Measurements from ENCODE around the gene TSC22D2. TPM values are rescaled to one million over a fixed set of nuclear protein-coding genes. Genes with fewer than 3 reads are reported as not detected.

Gene TSC22D2
- total and polyA plus RNA-seq, 2 donors (not counting 3 experiments of a cell fraction or from before 2014, with no cell fraction given) = 7.6 to 43.9 TPM

DNA sequence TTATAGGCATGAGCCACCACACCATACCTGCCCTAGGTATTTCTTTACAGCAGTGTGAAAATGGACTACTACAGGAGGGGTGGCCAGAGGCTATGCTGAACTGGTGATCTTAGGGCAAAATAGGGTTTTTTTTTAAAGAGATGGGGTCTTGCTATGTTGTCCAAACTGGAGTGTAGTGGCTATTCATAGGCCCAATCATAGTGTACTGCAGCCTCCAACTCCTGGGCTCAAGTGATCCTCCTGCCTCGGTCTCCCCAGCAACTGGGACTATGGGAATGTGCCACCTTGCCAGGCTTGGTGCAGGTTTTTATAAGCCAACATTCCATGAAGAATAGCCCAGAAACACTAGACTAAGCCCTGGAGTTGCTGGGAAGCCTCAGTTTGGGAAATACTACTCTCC lies 28.6 kb upstream of the TSC22D2 start:
- Histone ChIP-seq H2AFZ (ENCODE audit: low read depth, low read length) (no peak overlapping the region), H3K4me1 (ENCODE audit: control insufficient read depth, extremely low read depth, insufficient read depth, low read length) (no peaks in the 10 kb centered on the region), H3K79me2 (ENCODE audit: control insufficient read depth, insufficient read depth, low read length) (no peaks in the 10 kb centered on the region), H3K9me1 (replicated peaks; ENCODE audit: control insufficient read depth, extremely low read depth, insufficient read depth, low read length) (no peaks in the 10 kb centered on the region), H3K27me3 (ENCODE audit: control insufficient read depth in 2 of 2, insufficient read depth in 2 of 2, low read length in 2 of 2) (no peaks in the 10 kb centered on the region), H3K27ac (ENCODE audit: insufficient read depth, low read depth, low read length) (no peak overlapping the region), H3K4me3 (replicated peaks in 1 of 3; ENCODE audit: insufficient read depth in 1 of 3, low read depth in 1 of 3, low read length in 3 of 3) (no peak overlapping the region), H3K9me3 (replicated peaks; ENCODE audit: control insufficient read depth, insufficient read depth, low read length) (no peaks in the 10 kb centered on the region), H4K20me1 (replicated peaks; ENCODE audit: control insufficient read depth, extremely low read depth, insufficient read depth, low read length) (no peaks in the 10 kb centered on the region), H3K9ac (replicated peaks; ENCODE audit: extremely low read depth, insufficient read depth, low read length) (no peak overlapping the region), H3K36me3 (ENCODE audit: control insufficient read depth in 2 of 2, extremely low read depth in 1 of 2, insufficient read depth in 2 of 2, low read length in 2 of 2) (no peaks in the 10 kb centered on the region), H3K4me2 (ENCODE audit: insufficient read depth, low read length) (no peak overlapping the region)
- dilution Hi-C loops (cut with MboI; ENCODE audit: extremely low pct_ligation_motif_present, low sequenced_read_pairs) = no loop called here
- intact Hi-C loops (cut with micrococcal nuclease) = no loop called here
- ChIA-PET POLR2A (no interaction called here), CTCF (no interaction called here)
- TF ChIP-seq, protein P1, sequence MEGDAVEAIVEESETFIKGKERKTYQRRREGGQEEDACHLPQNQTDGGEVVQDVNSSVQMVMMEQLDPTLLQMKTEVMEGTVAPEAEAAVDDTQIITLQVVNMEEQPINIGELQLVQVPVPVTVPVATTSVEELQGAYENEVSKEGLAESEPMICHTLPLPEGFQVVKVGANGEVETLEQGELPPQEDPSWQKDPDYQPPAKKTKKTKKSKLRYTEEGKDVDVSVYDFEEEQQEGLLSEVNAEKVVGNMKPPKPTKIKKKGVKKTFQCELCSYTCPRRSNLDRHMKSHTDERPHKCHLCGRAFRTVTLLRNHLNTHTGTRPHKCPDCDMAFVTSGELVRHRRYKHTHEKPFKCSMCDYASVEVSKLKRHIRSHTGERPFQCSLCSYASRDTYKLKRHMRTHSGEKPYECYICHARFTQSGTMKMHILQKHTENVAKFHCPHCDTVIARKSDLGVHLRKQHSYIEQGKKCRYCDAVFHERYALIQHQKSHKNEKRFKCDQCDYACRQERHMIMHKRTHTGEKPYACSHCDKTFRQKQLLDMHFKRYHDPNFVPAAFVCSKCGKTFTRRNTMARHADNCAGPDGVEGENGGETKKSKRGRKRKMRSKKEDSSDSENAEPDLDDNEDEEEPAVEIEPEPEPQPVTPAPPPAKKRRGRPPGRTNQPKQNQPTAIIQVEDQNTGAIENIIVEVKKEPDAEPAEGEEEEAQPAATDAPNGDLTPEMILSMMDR (IDR thresholded peaks at IDR 0.05; ENCODE audit: extremely low read depth in 1 of 2, insufficient read depth in 1 of 2, low read depth in 1 of 2, low read length in 2 of 2) = no peak
- TF ChIP-seq MYC (IDR thresholded peaks at IDR 0.05; ENCODE audit: low read depth, low read length) (no peak), EZH2 (IDR thresholded peaks at IDR 0.05; ENCODE audit: borderline replicate concordance, low read depth, low read length, severe bottlenecking) (no peak), JUN (IDR thresholded peaks at IDR 0.05; ENCODE audit: borderline replicate concordance, insufficient read depth, insufficient read length, low read depth) (no peak), GATA2 (IDR thresholded peaks at IDR 0.05; ENCODE audit: insufficient read depth, insufficient read length, low read depth, low read length) (no peak), FOS (IDR thresholded peaks at IDR 0.05; ENCODE audit: borderline replicate concordance, insufficient read depth, low read length) (no peak)
- TF ChIP-seq, protein P2, sequence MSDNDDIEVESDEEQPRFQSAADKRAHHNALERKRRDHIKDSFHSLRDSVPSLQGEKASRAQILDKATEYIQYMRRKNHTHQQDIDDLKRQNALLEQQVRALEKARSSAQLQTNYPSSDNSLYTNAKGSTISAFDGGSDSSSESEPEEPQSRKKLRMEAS (IDR thresholded peaks at IDR 0.05; ENCODE audit: insufficient read depth, insufficient read length) = no peak
- FAIRE-seq (no peak), DNase-seq (ENCODE audit: low read depth, low spot score) (no peak)
- no TSS peak for BruUV-seq (replicated peaks)

Data from endothelial cell of umbilical vein (primary cell).